ENCODE data around the gene BAMBI.

- no peak for TF ChIP-seq CTCF (conservative IDR thresholded peaks at IDR 0.05 in 1 of 2, IDR thresholded peaks at IDR 0.05 in 1 of 2; ENCODE audit: extremely low read depth in 1 of 2, insufficient read depth in 1 of 2, low read depth in 1 of 2, low read length in 2 of 2)
- no peak for TF ChIP-seq EZH2 (IDR thresholded peaks at IDR 0.05; ENCODE audit: borderline replicate concordance, low read length)
Measured at GRCh38 chr10:28638392-28638791, 38.9 kb upstream of the BAMBI start.

Data from mammary epithelial cell (primary cell).